ENCODE data around the gene GTF3C5.

The GTF3C5 gene

DNA sequence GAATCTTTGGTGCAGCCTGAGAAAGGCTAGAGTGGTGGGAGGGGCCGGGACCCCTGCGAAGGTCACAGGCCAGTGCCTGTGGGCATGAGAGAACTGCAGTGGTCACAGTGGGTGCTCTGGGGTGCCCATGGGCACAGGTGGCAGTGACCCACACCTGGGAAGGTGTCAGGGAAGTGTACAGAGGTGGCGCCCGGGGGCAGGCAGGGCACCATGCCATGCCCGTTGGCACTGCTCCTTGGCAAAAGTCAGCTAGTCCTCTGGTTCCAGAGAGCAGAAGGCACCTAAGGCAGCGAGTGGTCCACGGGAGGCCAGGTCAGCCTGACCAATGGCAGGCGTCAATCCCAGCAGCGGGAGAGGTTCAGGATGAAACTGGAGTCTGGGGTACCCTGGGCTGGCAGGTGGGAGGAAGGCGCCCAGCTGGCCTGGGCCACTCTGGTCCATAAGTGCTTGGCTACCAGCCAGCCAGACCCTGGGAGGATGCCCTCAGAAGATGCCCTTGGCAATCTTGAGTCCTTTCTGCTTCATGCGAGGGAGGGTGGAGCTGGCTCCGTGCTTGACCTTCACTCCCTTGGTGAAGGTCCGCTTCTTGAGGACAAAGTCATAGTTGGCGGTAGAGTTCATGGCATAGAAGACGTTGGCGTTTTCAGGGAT is 67.4 kb downstream of the GTF3C5 start:
- DNase-seq, result no peak

GRCh38 chr9:133098871-133099270 is 68.1 kb downstream of the GTF3C5 start:
- DNase-seq, result no peak

GRCh38 chr9:133099726-133100505 is 69.1 kb downstream of the GTF3C5 start:
- no peak for DNase-seq

- DNase-seq, result no peak
Observed at GRCh38 chr9:133100506-133101355, 69.9 kb downstream of the GTF3C5 start.

DNA sequence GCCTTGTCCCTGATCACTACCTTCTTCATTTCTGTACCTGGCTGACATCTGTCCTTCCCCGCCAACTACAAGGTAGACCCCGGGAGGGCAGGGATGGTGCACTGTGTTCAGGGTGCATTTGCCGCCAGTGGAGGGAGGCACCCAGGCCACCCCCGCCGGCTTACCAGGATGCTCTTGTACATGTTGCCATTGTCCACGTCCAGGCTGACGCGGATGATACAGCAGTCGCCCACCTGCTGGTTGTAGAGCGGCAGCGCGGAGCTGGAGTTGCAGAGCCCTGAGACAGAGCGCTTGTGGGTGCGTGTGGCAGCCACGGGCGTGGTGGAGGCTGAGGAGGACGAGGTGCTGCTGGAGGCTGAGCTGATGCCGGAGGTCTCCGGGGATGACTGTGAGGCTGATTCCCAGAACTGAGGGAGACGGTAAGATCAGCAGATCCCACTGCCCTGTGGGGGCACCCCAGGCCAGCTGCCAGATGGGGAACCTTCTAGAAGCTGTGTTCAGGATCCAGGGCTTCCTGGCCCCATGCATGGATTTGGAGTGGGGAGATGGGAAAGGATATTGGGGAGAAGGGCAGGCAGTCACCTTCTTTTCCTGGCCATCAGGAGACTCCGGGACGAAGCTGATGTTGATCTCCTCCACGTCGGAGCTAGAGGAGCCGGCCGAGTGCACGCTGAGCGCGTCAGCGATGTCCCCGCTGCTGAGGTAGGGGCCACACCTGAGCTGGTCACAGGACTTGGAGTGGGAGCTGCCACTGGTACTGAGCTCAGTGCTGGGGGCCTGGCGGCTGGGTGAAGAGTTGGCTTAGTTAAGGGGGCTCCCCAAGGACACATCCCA is 70.8 kb downstream of the GTF3C5 start:
- no peak for DNase-seq

DNA sequence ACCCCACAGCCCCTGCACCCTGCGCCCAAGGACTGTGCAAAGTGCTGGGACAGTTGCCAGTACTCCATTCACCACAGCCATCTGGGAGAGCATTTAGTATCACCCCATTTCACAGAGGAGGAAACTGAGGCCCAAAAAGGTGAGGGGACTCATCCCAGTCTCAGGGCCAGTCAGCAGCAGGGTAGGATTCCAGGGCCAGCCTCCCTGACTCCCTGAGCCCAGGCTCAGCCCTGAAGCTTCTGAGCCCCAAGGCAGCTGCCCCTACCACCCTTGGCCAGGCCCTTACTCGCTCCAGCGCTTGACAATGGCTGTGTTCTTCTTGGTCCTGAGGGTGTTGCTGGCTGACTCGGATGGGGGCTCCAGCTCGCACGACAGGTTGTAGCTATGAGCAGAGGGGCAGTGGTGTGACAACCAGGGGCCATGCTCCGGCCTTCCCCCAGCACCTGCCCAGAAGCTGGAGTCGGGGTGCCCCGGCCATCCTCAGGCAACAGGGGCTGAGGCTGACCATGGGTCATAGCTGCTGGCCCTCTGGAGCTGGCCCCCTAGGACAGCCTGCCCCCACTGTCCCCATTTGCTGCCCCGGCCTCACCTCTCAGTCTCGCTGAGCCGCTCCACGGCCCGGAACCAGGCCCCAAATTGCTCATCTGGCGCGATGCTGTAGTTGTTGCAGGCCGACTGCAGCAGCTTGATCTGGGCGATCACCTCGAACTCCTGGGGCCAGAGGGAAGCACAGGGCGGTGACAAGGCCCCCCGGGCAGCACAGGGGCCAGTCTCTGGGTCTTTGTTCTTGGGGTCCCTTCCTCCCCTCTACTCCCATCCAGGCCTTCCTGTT is 71.6 kb downstream of the GTF3C5 start:
- DNase-seq, result no peak

DNA sequence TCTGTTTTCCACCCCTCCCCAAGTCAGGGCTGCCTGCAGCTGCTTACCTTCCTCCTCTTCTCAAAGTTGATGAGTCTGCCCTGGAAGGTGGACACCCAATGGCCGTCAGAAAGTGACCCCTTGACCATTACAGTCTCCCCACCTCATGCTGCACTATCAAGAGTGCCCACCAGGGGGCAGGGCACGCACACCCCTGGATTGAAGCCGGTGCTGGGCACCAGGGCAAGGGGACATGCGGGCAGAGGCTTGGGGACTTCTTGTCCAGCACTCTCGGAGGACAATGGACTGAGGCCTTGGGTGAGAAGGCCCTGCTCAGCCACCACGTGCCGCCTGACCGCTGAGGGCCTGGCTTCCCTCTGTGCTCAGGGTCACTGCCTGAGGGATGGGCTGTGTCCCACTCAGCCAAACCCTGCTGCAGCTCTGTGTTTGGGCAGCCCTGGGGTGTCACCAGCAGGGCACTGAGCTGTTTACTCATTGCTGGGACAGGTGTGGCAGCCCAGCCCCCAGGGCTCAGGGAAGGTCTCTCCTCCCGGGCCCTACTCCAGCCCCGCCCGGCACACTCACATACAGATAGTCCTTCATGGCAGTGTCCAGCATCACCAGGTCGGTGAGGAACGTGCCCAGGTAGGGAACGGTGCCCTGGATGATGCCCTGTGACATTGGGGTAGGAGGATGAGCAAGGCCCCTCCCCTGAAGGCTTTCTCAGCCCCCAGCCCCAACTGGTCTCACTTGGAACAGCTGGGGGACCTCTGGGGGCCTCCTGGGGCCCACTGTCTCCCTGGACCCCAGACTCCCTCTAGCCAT is 72.6 kb downstream of the GTF3C5 start:
- DNase-seq, result no peak

DNA sequence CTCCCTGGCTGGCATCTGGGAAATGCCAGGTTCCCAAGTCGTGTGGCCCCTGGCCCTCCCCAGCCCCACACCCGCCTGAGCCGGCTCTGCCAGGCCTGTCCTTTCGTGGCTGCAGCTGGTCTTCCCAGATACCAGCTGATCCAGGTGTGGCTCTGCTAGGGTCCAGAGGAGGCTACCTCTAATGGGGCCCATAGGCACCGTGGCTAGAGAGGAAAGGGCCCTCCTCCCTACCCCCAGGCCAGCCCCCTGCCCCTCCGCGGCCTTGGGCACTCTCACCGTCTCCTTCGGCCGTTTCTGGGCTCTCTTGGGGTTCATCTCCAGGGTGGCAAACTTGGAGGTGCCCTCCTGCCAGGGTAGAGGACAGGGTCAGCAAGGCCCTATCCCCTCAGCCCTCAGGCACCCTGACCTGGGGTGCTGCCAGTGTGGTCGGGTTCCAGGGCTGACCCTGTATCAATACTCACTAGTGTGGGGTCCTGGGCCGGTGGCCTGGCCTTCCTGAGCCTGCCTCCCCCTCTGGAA is 73.2 kb downstream of the GTF3C5 start:
- no peak for DNase-seq

DNA sequence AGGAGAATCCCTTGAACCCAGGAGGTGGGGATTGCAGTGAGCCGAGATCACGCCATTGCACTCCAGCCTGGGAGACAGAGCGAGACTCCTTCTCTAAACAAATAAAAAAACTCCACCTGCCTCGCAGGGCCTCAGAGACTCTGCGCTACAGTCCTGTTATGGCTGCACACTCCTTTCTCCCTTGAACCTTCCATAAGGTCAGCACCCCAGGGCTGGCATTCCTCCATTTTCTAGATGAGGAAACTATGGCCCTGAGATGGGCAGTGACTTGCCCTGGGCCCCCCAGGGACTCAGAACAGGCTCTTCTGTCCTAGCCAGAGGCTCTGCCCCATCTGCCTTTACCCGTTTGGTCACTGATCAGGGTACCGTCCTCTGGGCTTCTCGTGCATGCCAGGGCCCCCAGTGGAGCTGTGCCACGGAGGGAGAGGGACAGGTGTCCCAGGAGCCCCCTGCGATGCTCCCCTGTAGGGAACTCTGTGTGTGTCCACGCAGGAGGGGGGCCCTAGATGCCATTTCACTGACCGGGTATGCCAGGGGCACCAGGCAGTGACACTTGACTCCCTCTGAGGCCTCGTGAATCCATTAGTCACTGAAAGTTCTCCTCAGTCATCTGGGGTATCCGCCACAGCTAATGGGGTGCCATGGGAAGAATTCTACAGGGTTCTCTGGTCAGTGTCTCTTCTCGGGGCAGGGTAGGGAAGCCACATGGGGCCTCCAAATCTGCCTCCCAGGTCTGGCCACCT is 74.1 kb downstream of the GTF3C5 start:
- DNase-seq, result no peak

- DNase-seq, result no peak
Observed at GRCh38 chr9:133105461-133105770, 74.6 kb downstream of the GTF3C5 start.

DNA sequence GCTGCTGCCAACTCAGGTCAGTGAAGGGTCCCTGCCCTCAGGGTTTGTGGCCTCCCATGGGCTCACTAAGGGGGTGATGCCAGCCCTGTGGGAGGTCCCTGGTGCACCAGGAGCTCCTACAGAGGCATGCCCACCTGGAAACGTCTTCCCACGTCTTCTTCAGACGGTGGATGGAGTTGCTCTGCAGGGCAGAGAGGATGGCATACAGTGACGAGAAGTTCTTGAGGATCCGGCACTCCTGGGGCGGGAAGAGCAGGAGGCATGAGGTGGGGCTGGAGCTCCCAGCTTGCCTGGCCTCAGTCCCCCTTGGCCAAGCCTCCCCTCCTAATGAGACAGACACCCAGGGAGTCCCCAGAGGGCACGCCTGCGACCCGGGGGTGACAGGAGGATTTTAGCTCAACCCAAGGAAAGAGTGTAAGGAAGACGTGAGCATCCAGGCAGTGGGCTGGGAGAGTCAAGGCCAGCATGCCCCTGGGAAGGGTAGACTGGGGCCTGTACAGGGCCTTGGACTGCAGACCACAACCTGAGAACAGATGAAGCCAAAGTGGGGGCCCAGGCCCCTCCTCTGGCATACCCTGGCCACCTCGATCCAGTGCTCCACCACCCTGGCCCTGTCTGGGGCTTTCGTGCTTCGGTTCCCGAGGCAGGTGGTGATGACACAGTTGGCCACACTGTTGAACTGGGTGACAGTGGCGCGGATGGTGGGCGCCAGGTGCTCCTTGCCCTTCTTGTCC is 75.9 kb downstream of the GTF3C5 start:
- no peak for DNase-seq

DNA sequence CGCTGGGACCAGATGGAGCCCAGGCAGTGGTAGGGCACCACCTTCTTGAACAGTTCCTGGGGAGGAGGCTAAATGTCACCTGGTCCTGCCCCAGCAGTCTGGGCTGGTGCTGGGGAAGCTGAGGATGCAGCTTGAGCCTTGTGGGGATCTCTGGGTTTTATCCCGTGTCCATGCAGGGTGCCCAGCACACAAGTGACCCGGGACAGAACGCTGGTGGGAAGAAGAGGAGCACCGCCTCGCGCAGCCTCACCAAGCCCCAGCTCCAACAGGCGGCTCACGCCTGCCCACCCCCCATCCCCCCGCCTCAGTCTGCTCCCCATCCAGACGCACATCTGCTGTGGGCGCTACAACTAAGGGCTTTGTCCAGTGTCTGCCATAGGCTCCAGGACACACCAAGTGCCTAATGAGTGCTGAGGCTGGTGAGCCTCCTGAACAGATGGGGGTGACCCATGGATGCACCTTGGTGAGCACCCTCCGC is 76.5 kb downstream of the GTF3C5 start:
- no peak for DNase-seq

Measured in NCI-H1694 (cell line).